GM13977 (cell line): ENCODE results near the gene TRPV4.

Experiments used
- DNase-seq: peaks from one replicate; pipeline ENCODE4 v3.0.0; 2012; ENCODE audit warnings: low spot score
- in situ Hi-C: fragments of 300-500 bp; cut with MboI; formaldehyde crosslinking; loops from one replicate; pipeline ENCODE4 v1.12.0; 2022; ENCODE audit warnings: low sequenced_read_pairs, low pct_unique_long_range_greater_than_20kb, mixed read lengths, inconsistent platforms; ENCODE audit not compliant: unreplicated experiment
- TF ChIP-seq, protein P1 (sequence below): IDR thresholded peaks from 2 replicates; pipeline ENCODE4 v1.5.1; 2012; ENCODE audit warnings: mild to moderate bottlenecking, control low read depth; ENCODE audit not compliant: insufficient read depth; ENCODE audit errors: extremely low read depth, missing control alignments

TRPV4 gene

DNA sequence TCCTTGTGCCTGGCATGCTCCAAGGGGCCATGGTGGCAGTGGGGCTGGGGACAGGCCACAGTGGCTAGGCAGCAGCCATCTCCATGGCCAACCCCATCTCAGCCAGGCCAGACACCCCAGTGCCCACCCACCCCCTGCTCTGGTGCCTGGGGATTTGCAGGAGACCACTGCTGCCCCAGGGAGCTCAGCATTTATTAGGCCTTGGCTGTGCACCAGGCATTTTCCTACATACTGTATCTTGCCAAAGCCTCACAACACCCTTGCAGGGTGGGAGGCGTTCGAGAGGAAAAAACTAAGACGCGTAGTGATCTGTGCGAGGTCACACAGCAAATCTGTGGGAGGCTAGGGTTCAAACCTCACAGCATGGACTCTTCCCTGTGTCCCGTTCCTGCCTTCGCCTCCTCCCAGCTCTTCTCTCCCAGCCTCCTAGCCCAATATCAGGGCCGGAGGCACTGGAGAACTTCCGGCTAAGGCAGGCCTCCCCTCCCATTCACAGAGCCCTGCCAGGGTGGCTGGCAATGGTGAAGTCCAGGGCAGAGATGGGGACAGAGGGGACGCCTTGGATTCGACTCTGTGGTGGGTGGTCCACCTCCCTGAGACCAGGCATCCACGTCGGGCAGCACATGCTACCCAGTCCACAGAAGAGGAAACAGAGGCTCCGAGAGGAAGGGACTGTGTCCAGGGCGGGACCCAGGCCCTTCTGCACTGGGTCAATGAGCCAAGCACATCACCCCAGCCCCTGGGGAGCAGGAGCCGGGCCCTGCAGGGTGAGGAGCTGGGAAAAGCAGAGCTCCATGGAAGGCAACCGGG lies 62.1 kb downstream of the TRPV4 start:
- DNase-seq = no peak
- in situ Hi-C loops = loop anchor here (10.0 kb wide), 2 partner anchors 256 to 336 kb away; no protein-coding TSS in a partner anchor
- TF ChIP-seq, protein P1, sequence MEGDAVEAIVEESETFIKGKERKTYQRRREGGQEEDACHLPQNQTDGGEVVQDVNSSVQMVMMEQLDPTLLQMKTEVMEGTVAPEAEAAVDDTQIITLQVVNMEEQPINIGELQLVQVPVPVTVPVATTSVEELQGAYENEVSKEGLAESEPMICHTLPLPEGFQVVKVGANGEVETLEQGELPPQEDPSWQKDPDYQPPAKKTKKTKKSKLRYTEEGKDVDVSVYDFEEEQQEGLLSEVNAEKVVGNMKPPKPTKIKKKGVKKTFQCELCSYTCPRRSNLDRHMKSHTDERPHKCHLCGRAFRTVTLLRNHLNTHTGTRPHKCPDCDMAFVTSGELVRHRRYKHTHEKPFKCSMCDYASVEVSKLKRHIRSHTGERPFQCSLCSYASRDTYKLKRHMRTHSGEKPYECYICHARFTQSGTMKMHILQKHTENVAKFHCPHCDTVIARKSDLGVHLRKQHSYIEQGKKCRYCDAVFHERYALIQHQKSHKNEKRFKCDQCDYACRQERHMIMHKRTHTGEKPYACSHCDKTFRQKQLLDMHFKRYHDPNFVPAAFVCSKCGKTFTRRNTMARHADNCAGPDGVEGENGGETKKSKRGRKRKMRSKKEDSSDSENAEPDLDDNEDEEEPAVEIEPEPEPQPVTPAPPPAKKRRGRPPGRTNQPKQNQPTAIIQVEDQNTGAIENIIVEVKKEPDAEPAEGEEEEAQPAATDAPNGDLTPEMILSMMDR = no peak

DNA sequence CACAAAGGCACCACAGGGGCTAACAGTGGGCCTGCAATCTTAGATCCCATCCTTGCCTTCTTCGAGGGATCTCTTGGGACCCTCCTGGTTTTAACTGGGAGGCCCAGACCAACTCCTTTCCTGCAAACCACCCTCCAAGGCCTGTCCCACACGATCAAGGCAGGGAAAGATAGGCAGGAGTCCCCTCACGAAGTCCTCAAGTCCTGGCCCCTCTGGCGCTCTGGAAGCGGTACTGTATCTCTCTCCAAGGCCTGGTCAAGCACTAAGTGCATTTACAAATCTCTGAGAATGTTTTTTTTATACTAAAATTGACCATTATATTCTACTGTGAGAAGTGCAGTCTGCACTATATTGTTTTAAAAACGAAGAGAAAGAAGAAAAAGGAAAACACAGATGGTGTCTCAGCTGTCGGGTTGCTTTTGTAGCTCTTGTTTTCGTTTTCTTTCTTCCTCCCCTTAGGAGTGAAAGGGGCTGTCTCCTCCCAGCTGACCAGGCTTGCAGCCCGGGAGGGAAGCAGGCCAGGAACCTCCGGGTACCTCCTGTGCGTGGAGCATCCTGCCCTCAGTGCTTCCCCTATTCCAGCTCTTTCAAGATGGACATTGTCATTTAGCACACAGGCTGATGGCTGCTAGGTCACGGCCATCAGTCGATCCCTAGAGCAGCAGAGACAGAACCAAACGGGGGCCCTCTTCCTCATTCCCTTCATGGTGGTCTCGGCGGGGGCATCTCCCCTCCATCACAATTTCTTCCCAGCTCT lies 62.9 kb downstream of the TRPV4 start:
- in situ Hi-C loops = loop anchor here (10.0 kb wide), 2 partner anchors 255 to 335 kb away; no protein-coding TSS in a partner anchor
- no peak for DNase-seq
- TF ChIP-seq, protein P1 = no peak

DNA sequence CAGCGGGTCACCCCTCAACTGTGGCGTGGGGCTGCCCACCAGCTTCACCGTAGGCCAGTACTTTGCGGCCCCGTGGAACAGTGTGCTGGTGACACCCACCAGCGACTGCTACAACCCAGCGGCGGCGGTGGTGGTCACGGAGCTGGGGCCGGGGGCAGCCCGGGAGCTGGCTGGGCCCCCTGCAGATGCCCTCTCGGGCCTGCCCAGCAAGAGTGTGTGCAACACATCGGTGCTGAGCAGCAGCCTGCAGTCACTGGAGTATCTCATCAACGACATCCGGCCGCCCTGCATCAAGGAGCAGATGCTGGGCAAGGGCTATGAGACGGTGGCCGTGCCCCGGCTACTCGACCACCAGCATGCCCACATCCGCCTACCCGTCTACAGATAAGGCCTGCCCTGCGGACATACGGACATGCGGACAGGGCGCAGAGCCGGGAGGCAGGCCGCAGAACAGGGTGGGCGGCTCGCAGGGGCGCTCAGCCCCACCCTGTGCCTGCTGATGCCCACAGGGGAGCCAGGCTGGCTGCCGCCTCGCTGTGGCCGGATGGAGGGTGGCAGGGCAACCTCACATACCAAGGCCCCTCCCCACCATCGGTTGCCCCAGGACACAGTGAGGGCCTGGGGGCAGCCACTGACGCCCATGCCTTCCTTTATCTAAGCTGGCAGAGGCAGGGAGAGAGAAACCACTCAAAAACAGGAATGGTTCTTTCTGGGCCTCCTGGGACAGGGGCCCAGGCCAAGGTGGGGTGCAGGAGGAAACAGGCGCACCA lies 64.1 kb downstream of the TRPV4 start:
- TF ChIP-seq, protein P1 = no peak
- DNase-seq = no peak
- in situ Hi-C loops = no loop called here

DNA sequence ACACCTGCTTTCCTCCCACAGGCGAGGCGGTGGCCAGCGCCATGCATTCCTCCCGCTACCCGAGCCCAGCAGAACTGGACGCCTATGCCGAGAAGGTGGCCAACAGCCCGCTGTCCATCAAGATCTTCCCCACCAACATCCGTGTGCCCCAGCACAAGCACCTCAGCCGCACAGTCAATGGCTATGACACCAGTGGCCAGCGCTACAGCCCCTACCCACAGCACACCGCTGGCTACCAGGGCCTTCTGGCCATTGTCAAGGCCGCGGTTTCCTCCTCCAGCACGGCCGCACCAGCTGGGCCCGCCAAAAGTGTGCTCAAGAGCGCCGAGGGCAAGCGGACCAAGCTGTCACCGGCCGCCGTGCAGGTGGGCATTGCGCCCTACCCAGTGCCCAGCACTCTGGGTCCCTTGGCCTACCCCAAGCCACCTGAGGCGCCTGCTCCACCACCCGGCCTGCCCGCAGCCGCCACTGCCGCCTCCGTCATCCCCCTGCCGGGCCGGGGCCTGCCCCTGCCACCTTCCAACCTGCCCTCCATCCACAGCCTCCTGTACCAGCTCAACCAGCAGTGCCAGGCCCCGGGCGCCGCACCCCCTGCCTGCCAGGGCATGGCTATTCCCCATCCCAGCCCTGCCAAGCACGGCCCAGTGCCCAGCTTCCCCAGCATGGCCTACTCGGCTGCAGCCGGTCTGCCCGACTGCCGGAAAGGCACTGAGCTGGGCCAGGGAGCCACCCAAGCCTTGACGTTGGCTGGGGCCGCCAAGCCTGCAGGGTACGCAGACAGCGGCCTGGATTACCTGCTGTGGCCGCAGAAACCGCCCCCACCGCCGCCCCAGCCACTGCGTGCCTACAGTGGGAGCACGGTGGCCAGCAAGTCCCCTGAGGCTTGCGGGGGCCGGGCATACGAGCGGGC lies 65.0 kb downstream of the TRPV4 start:
- in situ Hi-C loops = no loop called here
- no peak for DNase-seq
- TF ChIP-seq, protein P1 = no peak

DNA sequence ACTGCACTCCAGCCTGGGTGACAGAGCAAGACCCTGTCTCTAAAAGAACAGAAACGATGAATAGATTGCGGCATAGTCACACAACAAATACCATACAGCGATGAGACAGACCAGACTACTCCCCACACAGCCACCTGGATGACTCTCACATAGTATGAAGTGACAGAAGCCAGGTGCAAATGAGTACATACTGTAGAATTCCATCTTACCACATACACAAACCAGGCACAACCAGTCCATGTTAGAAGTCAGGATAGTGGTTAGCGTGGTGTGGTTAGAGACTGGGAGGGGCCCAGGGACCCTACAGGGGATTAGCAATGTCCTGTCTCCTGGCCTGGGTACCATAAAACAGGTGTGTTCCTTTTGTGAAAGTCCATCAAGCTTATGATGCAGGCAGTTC lies 65.7 kb downstream of the TRPV4 start:
- in situ Hi-C loops = no loop called here
- no peak for DNase-seq
- TF ChIP-seq, protein P1 = no peak

DNA sequence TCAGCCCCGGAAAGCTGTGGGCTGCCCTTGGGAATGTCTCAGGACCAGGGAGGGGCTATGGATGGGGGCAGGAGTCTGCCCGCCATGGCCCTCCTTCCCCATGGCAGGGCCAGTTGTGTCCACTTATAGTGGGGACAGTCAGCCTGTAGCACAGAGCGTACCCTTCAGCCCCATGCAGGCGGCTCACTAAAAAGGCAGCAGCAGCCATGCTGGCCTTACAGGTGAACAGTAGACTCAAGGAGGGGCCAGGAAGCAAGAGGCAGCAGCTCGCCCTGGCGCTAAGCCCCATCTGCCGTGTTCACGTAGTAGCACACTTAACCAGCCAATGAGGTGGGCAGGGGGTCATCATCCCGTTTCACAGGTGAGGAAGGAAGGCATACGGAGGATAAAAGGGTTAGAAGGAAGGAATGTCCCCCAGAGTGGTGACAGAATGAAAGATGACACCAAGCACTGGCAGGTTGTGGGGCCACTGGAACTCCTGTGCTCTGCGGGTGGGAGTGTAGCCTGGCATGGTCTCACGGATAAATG lies 66.9 kb downstream of the TRPV4 start:
- TF ChIP-seq, protein P1 = no peak
- DNase-seq = no peak
- in situ Hi-C loops = no loop called here
